GM18507 (cell line): ENCODE results near the gene RRP8.

ENCODE experiments used
- DNase-seq: peaks from one replicate; pipeline ENCODE4 v3.0.0; 2011; ENCODE audit warnings: low read depth; ENCODE audit not compliant: insufficient read length; ENCODE audit errors: extremely low spot score
- FAIRE-seq: peaks from 2 replicates; lab custom pipeline; 2011; peaks lifted over from hg19 to GRCh38; lab: Jason Lieb, UNC

RRP8 gene

GRCh38 chr11:6556139-6556949 is 47.1 kb downstream of the RRP8 start:
- DNase-seq (no peak), FAIRE-seq (no peak)

- FAIRE-seq (no peak), DNase-seq (no peak)
Observed at GRCh38 chr11:6554828-6555706, 48.3 kb downstream of the RRP8 start.

- FAIRE-seq: no peak
- DNase-seq: no peak
Observed at GRCh38 chr11:6553634-6554033, 49.8 kb downstream of the RRP8 start.

- FAIRE-seq: no peak
- DNase-seq: no peak
Observed at GRCh38 chr11:6548641-6549040, 54.8 kb downstream of the RRP8 start.

GRCh38 chr11:6548121-6548520 is 55.3 kb downstream of the RRP8 start:
- no peak for DNase-seq
- no peak for FAIRE-seq

- DNase-seq: no peak
- FAIRE-seq: no peak
Observed at GRCh38 chr11:6547177-6547576, 56.2 kb downstream of the RRP8 start.

GRCh38 chr11:6546735-6547134 is 56.7 kb downstream of the RRP8 start:
- DNase-seq (no peak), FAIRE-seq (no peak)

GRCh38 chr11:6545917-6546605 is 57.4 kb downstream of the RRP8 start:
- no peak for FAIRE-seq

More at GRCh38 chr11:6545917-6546605, 57.4 kb downstream of the RRP8 start:
- no peak for DNase-seq
